NAMALWA (cell line): Measurements from ENCODE around the gene CLPTM1.
"Not testable (repeated sequence)": the region's sequence is repeated elsewhere in the genome, so short reads cannot be mapped to it uniquely, and the experiment has no call there.

Experiments
- DNase-seq: peaks from one replicate; pipeline ENCODE4 v3.0.0-alpha.2; 2015; ENCODE audit warnings: low spot score

Gene CLPTM1, protein sequence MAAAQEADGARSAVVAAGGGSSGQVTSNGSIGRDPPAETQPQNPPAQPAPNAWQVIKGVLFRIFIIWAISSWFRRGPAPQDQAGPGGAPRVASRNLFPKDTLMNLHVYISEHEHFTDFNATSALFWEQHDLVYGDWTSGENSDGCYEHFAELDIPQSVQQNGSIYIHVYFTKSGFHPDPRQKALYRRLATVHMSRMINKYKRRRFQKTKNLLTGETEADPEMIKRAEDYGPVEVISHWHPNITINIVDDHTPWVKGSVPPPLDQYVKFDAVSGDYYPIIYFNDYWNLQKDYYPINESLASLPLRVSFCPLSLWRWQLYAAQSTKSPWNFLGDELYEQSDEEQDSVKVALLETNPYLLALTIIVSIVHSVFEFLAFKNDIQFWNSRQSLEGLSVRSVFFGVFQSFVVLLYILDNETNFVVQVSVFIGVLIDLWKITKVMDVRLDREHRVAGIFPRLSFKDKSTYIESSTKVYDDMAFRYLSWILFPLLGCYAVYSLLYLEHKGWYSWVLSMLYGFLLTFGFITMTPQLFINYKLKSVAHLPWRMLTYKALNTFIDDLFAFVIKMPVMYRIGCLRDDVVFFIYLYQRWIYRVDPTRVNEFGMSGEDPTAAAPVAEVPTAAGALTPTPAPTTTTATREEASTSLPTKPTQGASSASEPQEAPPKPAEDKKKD

DNA sequence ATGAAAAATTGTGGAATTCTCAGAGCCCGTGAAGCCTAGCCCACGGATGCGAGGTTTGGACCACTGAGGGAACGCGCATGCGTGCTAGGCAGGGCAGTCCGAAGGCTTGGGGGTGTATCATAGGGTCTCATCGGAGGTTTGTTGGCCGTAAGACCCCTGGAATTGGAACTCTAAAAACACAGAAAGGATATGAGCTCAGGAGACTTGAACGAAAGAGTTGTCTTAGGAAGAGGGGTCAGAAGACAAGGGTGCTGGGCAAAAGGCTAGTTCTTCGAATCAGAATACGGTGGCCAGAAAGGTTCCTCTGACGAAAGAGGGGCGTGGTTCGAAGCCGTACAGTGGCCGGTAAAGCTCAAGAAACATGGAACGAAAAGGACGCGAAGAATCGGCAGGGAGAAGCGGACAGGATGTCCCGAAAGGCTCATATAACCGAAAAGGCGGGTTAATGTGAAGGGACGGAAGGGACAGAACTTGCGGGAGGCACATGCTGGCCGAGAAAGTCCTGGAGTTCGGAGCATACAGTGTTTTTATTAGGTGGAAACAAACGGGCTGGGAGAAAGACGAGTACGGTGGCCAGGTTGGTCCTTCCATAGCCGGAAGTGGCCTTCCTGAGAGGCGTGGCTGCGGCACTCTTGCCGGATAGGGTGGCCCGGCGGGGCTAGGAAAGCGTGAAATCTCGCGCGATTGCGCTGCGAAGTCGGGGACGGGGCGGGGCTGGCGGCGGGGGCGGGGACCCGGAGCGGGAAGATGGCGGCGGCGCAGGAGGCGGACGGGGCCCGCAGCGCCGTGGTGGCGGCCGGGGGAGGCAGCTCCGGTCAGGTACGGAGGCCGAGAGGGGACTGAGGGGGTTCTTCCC is at the start of gene CLPTM1:
CLPTM1 (plus strand) TSS at position 732 of the 856 bp plus-strand sequence; CDS start at position 748, 16 bp downstream.
- DNase-seq, result peak; percentile 95

DNA sequence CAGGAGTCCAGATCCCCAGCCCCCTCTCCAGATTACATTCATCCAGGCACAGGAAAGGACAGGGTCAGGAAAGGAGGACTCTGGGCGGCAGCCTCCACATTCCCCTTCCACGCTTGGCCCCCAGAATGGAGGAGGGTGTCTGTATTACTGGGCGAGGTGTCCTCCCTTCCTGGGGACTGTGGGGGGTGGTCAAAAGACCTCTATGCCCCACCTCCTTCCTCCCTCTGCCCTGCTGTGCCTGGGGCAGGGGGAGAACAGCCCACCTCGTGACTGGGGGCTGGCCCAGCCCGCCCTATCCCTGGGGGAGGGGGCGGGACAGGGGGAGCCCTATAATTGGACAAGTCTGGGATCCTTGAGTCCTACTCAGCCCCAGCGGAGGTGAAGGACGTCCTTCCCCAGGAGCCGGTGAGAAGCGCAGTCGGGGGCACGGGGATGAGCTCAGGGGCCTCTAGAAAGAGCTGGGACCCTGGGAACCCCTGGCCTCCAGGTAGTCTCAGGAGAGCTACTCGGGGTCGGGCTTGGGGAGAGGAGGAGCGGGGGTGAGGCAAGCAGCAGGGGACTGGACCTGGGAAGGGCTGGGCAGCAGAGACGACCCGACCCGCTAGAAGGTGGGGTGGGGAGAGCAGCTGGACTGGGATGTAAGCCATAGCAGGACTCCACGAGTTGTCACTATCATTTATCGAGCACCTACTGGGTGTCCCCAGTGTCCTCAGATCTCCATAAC is 49.6 kb upstream of the CLPTM1 start, which contains the start of gene APOE:
APOE (plus strand) TSS at position 360 of the 724 bp plus-strand sequence. CDS start 829 bp downstream, outside the sequence.
- no peak for DNase-seq

DNA sequence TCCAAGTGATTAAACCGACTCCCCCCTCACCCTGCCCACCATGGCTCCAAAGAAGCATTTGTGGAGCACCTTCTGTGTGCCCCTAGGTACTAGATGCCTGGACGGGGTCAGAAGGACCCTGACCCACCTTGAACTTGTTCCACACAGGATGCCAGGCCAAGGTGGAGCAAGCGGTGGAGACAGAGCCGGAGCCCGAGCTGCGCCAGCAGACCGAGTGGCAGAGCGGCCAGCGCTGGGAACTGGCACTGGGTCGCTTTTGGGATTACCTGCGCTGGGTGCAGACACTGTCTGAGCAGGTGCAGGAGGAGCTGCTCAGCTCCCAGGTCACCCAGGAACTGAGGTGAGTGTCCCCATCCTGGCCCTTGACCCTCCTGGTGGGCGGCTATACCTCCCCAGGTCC is 47.6 kb upstream of the CLPTM1 start:
- DNase-seq, result no peak

DNA sequence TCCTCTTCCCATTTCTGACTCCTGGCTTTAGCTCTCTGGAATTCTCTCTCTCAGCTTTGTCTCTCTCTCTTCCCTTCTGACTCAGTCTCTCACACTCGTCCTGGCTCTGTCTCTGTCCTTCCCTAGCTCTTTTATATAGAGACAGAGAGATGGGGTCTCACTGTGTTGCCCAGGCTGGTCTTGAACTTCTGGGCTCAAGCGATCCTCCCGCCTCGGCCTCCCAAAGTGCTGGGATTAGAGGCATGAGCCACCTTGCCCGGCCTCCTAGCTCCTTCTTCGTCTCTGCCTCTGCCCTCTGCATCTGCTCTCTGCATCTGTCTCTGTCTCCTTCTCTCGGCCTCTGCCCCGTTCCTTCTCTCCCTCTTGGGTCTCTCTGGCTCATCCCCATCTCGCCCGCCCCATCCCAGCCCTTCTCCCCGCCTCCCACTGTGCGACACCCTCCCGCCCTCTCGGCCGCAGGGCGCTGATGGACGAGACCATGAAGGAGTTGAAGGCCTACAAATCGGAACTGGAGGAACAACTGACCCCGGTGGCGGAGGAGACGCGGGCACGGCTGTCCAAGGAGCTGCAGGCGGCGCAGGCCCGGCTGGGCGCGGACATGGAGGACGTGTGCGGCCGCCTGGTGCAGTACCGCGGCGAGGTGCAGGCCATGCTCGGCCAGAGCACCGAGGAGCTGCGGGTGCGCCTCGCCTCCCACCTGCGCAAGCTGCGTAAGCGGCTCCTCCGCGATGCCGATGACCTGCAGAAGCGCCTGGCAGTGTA is 46.9 kb upstream of the CLPTM1 start:
- no peak for DNase-seq

DNA sequence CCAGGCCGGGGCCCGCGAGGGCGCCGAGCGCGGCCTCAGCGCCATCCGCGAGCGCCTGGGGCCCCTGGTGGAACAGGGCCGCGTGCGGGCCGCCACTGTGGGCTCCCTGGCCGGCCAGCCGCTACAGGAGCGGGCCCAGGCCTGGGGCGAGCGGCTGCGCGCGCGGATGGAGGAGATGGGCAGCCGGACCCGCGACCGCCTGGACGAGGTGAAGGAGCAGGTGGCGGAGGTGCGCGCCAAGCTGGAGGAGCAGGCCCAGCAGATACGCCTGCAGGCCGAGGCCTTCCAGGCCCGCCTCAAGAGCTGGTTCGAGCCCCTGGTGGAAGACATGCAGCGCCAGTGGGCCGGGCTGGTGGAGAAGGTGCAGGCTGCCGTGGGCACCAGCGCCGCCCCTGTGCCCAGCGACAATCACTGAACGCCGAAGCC is 46.3 kb upstream of the CLPTM1 start:
- no peak for DNase-seq

DNA sequence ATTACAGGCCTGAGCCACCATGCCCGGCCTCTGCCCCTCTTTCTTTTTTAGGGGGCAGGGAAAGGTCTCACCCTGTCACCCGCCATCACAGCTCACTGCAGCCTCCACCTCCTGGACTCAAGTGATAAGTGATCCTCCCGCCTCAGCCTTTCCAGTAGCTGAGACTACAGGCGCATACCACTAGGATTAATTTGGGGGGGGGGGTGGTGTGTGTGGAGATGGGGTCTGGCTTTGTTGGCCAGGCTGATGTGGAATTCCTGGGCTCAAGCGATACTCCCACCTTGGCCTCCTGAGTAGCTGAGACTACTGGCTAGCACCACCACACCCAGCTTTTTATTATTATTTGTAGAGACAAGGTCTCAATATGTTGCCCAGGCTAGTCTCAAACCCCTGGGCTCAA is 45.4 kb upstream of the CLPTM1 start:
- no peak for DNase-seq

DNA sequence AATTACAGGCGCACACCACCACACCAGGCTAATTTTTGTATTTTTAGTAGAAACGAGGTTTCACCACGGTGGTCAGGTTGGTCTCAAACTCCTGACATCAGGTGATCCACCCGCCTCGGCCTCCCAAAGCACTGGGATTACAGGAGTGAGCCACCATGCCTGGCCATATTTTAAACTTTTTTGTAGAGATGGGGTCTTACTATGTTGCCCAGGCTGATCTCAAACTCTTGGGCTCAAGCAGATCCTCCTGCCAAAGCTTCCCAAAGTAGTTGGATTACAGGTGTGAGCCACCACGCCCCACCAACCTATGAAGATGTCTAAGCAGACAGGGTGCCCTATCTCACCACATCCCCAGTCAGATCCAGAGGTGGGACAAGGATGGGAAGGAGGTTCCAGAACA is 43.3 kb upstream of the CLPTM1 start:
- not testable (repeated sequence) for DNase-seq

DNA sequence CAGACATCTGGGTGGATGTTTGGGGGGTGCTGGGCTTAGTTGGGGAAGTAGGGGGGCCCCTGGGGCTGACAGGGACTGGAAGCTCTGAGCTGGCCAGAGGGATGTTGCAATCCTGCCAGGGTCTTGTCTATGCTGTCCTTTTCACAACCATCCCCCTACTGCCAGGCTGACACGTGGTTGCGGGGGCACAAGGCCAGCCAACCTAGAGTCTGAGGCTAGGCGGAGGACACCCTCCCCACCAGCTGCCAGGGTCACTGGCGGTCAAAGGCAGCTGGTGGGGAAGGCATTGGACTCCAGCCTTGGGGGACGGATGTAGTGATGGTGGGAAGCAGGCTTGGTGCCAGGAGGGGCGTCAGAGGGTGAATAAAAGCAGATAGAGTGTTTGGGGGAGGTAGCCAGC is 42.3 kb upstream of the CLPTM1 start:
- DNase-seq, result no peak

DNA sequence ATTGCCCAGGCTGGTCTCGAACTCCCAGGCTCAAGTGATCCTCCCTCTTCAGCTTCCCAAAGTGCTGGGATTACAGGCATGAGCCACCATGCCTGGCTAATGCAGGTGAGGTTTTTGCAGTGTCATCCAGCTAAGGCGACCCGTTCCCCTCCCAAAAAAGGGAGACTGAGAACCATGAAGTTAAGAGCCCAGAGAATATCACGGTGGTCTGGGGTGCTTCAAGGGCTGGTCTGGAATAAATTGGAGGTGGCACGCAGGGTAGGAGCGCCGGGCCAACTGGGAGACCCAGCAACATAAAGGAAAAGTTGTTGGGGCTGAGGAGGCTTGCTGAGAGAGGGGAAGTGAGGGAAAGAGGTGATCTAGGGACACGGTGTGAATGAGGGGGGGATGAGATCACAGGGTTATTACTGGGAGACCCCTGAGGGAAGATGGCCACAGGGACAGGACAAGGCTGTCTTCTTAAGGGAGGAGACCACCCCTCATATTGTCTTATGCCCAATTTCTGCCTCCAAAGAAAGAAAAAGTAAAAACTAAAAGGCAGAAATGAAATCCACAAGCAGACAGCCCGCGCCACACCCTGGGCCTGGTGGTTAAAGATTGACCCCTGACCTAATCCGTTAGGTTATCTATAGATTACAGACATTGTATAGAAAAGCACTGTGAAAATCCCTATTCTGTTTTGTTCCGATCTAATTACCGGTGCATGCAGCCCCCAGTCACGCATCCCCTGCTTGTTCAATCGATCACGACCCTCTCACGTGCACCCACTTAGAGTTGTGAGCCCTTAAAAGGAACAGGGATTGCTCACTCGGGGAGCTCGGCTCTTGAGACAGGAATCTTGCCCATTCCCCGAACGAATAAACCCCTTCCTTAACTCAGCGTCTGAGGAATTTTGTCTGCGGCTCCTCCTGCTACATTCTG is 41.4 kb upstream of the CLPTM1 start:
- DNase-seq, result not testable (repeated sequence)

DNA sequence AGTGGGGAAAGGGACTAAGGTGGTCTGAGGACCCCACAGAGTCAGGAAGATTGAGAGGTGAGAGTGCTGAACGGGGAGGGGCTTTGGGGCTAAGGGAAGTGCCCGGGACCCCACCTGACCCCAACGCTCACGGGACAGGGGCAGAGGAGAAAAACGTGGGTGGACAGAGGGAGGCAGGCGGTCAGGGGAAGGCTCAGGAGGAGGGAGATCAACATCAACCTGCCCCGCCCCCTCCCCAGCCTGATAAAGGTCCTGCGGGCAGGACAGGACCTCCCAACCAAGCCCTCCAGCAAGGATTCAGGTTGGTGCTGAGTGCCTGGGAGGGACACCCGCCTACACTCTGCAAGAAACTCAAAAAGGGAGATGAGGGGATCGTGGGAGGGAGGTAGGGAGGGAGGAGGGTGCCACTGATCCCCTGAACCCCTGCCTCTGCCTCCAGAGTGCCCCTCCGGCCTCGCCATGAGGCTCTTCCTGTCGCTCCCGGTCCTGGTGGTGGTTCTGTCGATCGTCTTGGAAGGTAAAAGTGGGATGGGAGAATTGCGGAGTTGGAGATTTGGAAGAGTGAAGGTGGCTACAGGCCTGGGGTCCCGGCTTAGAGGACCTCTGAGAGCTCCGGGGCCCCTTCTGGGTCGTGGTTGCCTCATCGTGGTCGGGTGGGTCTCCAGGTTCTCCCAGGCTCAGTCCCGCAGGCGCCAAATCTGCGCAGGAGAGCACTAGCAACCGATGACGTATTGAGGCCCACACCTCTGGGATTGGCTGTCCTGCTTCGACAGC is 40.6 kb upstream of the CLPTM1 start, which contains the start of gene APOC1:
APOC1 (plus strand) TSS at position 176 of the 774 bp plus-strand sequence; CDS start at position 460, 284 bp downstream.
- DNase-seq, result peak; percentile 92

DNA sequence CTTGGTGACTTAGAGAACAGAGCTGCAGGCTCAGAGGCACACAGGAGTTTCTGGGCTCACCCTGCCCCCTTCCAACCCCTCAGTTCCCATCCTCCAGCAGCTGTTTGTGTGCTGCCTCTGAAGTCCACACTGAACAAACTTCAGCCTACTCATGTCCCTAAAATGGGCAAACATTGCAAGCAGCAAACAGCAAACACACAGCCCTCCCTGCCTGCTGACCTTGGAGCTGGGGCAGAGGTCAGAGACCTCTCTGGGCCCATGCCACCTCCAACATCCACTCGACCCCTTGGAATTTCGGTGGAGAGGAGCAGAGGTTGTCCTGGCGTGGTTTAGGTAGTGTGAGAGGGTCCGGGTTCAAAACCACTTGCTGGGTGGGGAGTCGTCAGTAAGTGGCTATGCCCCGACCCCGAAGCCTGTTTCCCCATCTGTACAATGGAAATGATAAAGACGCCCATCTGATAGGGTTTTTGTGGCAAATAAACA is 30.9 kb upstream of the CLPTM1 start:
- DNase-seq, result no peak

DNA sequence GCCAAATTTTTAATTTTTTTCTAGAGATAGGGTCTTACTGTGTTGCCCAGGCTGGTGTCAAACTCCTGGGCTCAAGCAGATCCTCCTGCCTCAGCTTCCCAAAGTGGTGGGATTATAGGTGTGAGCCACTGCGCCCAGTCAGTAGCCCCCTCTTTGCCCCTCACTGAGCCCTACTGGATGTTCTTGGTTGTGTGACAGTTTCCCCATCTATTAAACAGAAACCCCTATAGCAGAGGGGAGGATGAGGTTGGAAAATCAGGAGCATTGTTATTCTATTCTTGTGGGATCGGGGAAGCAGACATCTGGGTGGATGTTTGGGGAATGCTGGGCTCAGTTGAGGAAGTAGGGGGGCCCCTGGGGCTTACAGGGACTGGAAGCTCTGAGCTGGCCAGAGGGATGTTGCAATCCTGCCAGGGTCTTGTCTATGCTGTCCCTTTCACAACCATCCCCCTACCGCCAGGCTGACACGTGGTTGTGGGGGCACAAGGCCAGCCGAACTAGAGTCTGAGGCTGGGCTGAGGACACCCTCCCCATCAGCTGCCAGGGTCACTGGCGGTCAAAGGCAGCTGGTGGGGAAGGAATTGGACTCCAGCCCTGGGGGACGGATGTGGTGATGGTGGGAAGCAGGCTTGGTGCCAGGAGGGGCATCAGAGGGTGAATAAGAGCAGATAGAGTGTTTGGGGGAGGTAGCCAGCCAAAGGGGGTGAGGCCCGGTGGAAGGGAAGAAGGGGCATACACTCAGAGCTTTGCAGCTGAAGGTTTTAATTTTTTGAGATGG is 29.9 kb upstream of the CLPTM1 start:
- DNase-seq, result no peak

DNA sequence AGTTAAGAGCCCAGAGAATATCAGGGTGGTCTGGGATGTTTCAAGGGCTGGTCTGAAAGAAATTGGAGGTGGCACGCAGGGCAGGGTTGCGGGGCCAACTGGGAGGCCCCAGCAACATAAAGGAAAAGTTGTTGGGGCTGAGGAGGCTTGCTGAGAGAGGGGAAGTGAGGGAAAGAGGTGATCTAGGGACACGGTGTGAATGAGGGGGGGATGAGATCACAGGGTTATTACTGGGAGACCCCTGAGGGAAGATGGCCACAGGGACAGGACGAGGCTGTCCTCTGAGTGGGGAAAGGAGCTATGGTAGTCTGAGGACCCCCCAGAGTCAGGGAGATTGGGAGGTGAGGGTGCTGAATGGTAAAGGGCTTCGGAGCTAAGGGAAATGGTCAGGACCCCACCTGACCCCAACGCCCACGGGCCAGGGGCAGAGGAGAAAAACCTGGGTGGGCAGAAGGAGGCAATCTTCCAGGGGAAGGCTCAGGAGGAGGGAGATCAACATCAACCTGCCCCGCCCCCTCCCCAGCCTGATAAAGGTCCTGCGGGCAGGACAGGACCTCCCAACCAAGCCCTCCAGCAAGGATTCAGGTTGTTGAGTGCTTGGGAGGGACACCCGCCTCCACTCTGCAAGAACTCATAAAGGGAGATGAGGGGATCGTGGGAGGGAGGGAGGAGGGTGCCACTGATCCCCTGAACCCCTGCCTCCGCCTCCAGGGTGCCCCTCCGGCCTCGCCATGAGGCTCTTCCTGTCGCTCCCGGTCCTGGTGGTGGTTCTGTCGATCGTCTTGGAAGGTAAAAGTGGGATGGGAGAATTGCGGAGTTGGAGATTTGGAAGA is 28.7 kb upstream of the CLPTM1 start:
- DNase-seq, result not testable (repeated sequence)

DNA sequence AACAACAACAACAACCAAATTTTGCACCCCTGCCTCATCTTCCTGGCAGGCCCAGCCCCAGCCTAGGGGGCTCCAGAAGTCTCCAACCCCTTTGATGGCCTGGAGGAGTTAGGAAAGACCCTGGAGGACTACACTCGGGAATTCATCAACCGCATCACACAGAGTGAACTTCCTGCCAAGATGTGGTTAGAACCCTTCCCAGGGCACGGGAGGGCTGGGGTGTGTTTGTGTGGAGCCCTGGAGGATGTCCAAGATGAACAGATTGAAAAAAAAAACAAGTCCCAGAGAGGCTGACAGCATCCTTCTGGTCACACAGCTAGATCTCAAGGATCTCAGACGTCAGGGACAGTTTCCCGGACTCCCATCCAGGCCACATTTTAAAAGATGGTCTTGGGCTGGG is 27.4 kb upstream of the CLPTM1 start:
- DNase-seq, result no peak

DNA sequence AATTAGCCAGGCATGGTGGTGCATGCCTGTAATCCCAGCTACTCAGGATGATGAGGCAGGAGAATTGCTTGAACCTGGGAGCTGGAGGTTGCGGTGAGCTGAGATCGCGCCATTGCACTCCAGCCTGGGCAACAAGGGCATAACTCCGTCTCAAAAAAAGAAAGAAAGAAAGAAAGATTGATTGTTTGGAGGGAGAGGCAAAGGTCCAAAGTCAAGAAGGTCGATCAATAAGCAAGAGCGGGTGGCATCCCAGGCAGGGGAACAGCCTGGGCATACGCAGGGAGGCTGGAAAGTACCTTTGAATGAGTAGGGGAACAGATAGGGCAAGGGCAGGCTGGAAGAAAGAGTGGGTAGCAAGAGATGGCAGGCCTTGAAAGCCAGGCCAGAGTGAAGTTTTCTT is 25.1 kb upstream of the CLPTM1 start:
- DNase-seq, result no peak

DNA sequence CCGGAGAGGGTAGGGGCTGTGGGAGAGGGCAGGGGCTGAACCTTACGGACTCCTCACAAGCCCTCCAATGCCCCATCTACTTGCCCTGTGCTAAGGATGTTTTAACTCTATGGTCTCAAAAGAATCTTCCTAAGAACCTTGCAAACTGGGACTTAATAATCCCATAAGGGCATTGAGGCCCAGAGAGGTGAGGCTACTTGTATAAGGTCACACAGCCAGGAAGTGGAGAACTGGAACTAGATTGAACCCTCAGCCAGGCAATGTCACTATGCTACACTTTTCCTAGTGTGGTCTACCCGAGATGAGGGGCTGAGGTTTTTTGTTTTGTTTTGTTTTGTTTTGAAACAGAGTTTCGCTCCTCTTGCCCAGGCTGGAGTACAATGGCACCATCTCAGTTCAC is 23.6 kb upstream of the CLPTM1 start:
- no peak for DNase-seq

DNA sequence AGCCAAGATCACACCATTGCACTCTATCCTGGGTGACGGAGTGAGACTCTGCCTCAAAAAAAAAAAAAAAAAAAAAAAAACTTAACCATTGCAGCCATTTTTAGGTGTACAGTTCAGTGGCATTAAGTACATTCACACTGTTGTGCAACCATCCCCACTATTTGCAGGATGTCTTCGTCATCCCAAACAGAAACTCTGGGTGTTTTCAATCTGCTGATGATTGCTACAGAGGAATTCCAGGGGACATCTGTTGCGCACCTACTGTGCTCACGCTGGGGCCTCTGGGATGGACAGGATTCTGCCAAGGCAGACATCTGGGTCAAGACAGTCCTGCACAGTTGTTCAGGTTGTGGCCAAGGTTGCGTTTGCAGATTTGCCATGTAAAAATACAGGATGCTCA is 15.5 kb upstream of the CLPTM1 start:
- no peak for DNase-seq
